IMR-90 (cell line): ENCODE measurements around the gene GAR1. TPM values are rescaled to one million over a fixed set of nuclear protein-coding genes. Genes with fewer than 3 reads are reported as not detected.

ENCODE experiments used
- ATAC-seq: fragments of 200-7000 bp; cut with Tn5 transposase; 2 replicates; pipeline ENCODE4 v1.9.1; 2020; ENCODE audit warnings: low read depth, mild to moderate bottlenecking, moderate library complexity
- BruUV-seq: library from RNA; stranded (reverse); fragments of 400-500 nt; replicated peaks from 2 replicates; lab custom pipeline; 2021; lab: Mats Ljungman, UMichigan
- CTCF ChIA-PET: fragments of 300-600 bp; formaldehyde crosslinking; extraction: SDS; loops from one replicate; lab custom pipeline; 2021; ENCODE audit warnings: antibody characterized with exemption; lab: Yijun Ruan, JAX
- POLR2A ChIA-PET: fragments of 300-600 bp; sonication (Branson Sonifier 250); formaldehyde crosslinking; loops from one replicate; lab custom pipeline; 2022; ENCODE audit warnings: antibody characterized with exemption; ENCODE audit not compliant: unreplicated experiment; lab: Charles Lee
- DNase-seq: peaks from one replicate; pipeline ENCODE4 v3.0.0; 2013
- H2AFZ ChIP-seq: replicated peaks from 2 replicates; pipeline ENCODE3; 2013; ENCODE audit warnings: low read length, mild to moderate bottlenecking; ENCODE audit not compliant: poor library complexity
- H2AK5ac ChIP-seq: 2 replicates; pipeline ENCODE4 v1.6.1; 2013; ENCODE audit warnings: low read depth, low read length, inconsistent platforms
- H2AK9ac ChIP-seq: replicated peaks from 2 replicates; pipeline ENCODE3; 2013; ENCODE audit warnings: mild to moderate bottlenecking, low read depth, low read length, moderate library complexity; ENCODE audit not compliant: poor library complexity
- H2BK120ac ChIP-seq: 2 replicates; pipeline ENCODE4 v1.6.1; 2013; ENCODE audit warnings: low read depth, low read length, inconsistent platforms
- H2BK15ac ChIP-seq: 3 replicates; pipeline ENCODE4 v1.6.1; 2013; ENCODE audit warnings: low read depth, low read length, inconsistent platforms
- H2BK20ac ChIP-seq: 2 replicates; pipeline ENCODE4 v1.6.1; 2013; ENCODE audit warnings: low read depth, mild to moderate bottlenecking, inconsistent platforms, low read length, moderate library complexity
- H2BK5ac ChIP-seq: 2 replicates; pipeline ENCODE4 v1.6.1; 2013; ENCODE audit warnings: mild to moderate bottlenecking, low read depth, low read length, inconsistent platforms; ENCODE audit not compliant: poor library complexity, severe bottlenecking
- H3K14ac ChIP-seq: replicated peaks from 2 replicates; pipeline ENCODE4 v1.6.1; 2013; ENCODE audit warnings: low read depth, low read length, inconsistent platforms
- H3K18ac ChIP-seq: 2 replicates; pipeline ENCODE4 v1.6.1; 2013; ENCODE audit warnings: low read depth, low read length, control low read depth
- H3K23ac ChIP-seq: 2 replicates; pipeline ENCODE4 v1.6.1; 2013; ENCODE audit warnings: low read depth, low read length, inconsistent platforms
- H3K27ac ChIP-seq: 2 replicates; pipeline ENCODE4 v1.5.1; 2013; ENCODE audit warnings: mild to moderate bottlenecking, control low read depth, low read length; ENCODE audit not compliant: insufficient read depth
- H3K27me3 ChIP-seq: 2 replicates; pipeline ENCODE4 v1.6.1; 2013; ENCODE audit warnings: low read length; ENCODE audit not compliant: control insufficient read depth, insufficient read depth
- H3K36me3 ChIP-seq: 2 replicates; pipeline ENCODE4 v1.6.1; 2013; ENCODE audit warnings: low read length, mixed read lengths; ENCODE audit not compliant: control insufficient read depth, insufficient read depth
- H3K4ac ChIP-seq: 2 replicates; pipeline ENCODE4 v1.6.1; 2013; ENCODE audit warnings: low read depth, low read length, inconsistent platforms
- H3K4me1 ChIP-seq: 2 replicates; pipeline ENCODE4 v1.6.1; 2013; ENCODE audit warnings: low read length, mixed read lengths; ENCODE audit not compliant: control insufficient read depth, insufficient read depth
- H3K4me2 ChIP-seq: 2 replicates; pipeline ENCODE4 v1.6.1; 2013; ENCODE audit warnings: low read depth, mild to moderate bottlenecking, control low read depth, low read length, moderate library complexity
- H3K4me3 ChIP-seq: 2 replicates; pipeline ENCODE4 v1.5.1; 2013; ENCODE audit warnings: low read depth, mild to moderate bottlenecking, control low read depth, low read length, moderate library complexity; ENCODE audit not compliant: insufficient read depth
- H3K56ac ChIP-seq: 2 replicates; pipeline ENCODE4 v1.6.1; 2013; ENCODE audit warnings: low read length, inconsistent platforms; ENCODE audit not compliant: insufficient read depth; ENCODE audit errors: extremely low read depth
- H3K79me1 ChIP-seq, 2 experiments: 2 replicates each; pipeline ENCODE4 v1.6.1; 2013; ENCODE audit warnings: low read length in 2 of 2, inconsistent platforms in 1 of 2, low read depth in 1 of 2
- H3K9ac ChIP-seq: 2 replicates; pipeline ENCODE4 v1.6.1; 2013; ENCODE audit warnings: low read depth, low read length, control low read depth
- H3K9me1 ChIP-seq: 2 replicates; pipeline ENCODE4 v1.6.1; 2013; ENCODE audit warnings: low read length, inconsistent platforms; ENCODE audit not compliant: insufficient read depth
- H3K9me3 ChIP-seq: 2 replicates; pipeline ENCODE4 v1.6.1; 2013; ENCODE audit warnings: low read length; ENCODE audit not compliant: control insufficient read depth, insufficient read depth
- H4K20me1 ChIP-seq: 2 replicates; pipeline ENCODE4 v1.6.1; 2013; ENCODE audit warnings: low read length, inconsistent platforms; ENCODE audit not compliant: insufficient read depth
- H4K5ac ChIP-seq: 2 replicates; pipeline ENCODE4 v1.6.1; 2013; ENCODE audit warnings: mild to moderate bottlenecking, low read depth, low read length, control low read depth
- H4K8ac ChIP-seq, 2 experiments: 2 replicates each; pipeline ENCODE4 v1.6.1; 2013; ENCODE audit warnings: low read depth in 2 of 2, low read length in 2 of 2, control low read depth in 1 of 2, inconsistent platforms in 1 of 2
- H4K91ac ChIP-seq: 2 replicates; pipeline ENCODE4 v1.6.1; 2013; ENCODE audit warnings: low read depth, low read length, inconsistent platforms; ENCODE audit not compliant: insufficient read depth
- BHLHE40 ChIP-seq: fragments of 150-350 bp; IDR thresholded peaks from 2 replicates; pipeline ENCODE4 v1.6.1; 2016; ENCODE audit warnings: mild to moderate bottlenecking, low read depth, low read length
- CEBPB ChIP-seq: IDR thresholded peaks from 2 replicates; pipeline ENCODE4 v1.6.1; 2012; ENCODE audit warnings: low read depth, low read length, improper control_type of control experiment
- CHD1 ChIP-seq: IDR thresholded peaks from 2 replicates; pipeline ENCODE4 v1.6.1; 2012; ENCODE audit warnings: low read depth, low read length, improper control_type of control experiment
- CTCF ChIP-seq: conservative IDR thresholded peaks from 2 replicates; pipeline ENCODE4 v1.5.1; 2012; ENCODE audit warnings: mild to moderate bottlenecking, low read depth, low read length, improper control_type of control experiment
- ELK1 ChIP-seq: fragments of 150-350 bp; IDR thresholded peaks from 2 replicates; pipeline ENCODE4 v1.6.1; 2016; ENCODE audit warnings: low read depth, mild to moderate bottlenecking, low read length, moderate library complexity, borderline replicate concordance
- FOS ChIP-seq: fragments of 150-350 bp; IDR thresholded peaks from 2 replicates; pipeline ENCODE4 v1.6.1; 2016; ENCODE audit warnings: low read depth, low read length
- MAFK ChIP-seq: IDR thresholded peaks from 2 replicates; pipeline ENCODE4 v1.6.1; 2012; ENCODE audit warnings: low read depth, low read length, improper control_type of control experiment
- MAZ ChIP-seq: IDR thresholded peaks from 2 replicates; pipeline ENCODE4 v1.6.1; 2012; ENCODE audit warnings: low read depth, mild to moderate bottlenecking, low read length, improper control_type of control experiment, moderate library complexity, borderline replicate concordance
- MXI1 ChIP-seq: IDR thresholded peaks from 2 replicates; pipeline ENCODE4 v1.6.1; 2012; ENCODE audit warnings: low read depth, mild to moderate bottlenecking, low read length, moderate library complexity, borderline replicate concordance
- NFE2L2 ChIP-seq: fragments of 150-350 bp; IDR thresholded peaks from 2 replicates; pipeline ENCODE4 v1.6.1; 2016; ENCODE audit warnings: low read depth, mild to moderate bottlenecking, low read length
- POLR2A ChIP-seq: IDR thresholded peaks from 2 replicates; pipeline ENCODE4 v1.6.1; 2012; ENCODE audit warnings: mild to moderate bottlenecking, low read depth, low read length
- RAD21 ChIP-seq: IDR thresholded peaks from 2 replicates; pipeline ENCODE4 v1.6.1; 2012; ENCODE audit warnings: low read length, improper control_type of control experiment
- RFX5 ChIP-seq: IDR thresholded peaks from 2 replicates; pipeline ENCODE4 v1.8.0; 2012; ENCODE audit warnings: low read depth, mild to moderate bottlenecking, low read length, moderate library complexity
- SMC3 ChIP-seq: fragments of 150-350 bp; IDR thresholded peaks from 2 replicates; pipeline ENCODE4 v1.6.1; 2016; ENCODE audit warnings: low read depth, mild to moderate bottlenecking, antibody characterized with exemption, low read length, moderate library complexity
- WGBS, 2 experiments: methylation state at CpG; one replicate each; pipeline versions ENCODE4 v1.1.5 to v1.1.7; 2013; ENCODE audit warnings: missing lambda C conversion rate in 2 of 2; ENCODE audit not compliant: insufficient read length in 1 of 2; ENCODE audit errors: extremely low coverage in 2 of 2; 5-methylcytosine and 5-hydroxymethylcytosine counted together
- dilution Hi-C: fragments of 300-500 bp; cut with HindIII; formaldehyde crosslinking; loops from one replicate; pipeline ENCODE4 v1.14.3; 2018; ENCODE audit warnings: low sequenced_read_pairs; ENCODE audit not compliant: unreplicated experiment
- in situ Hi-C: fragments of 300-500 bp; cut with MboI; formaldehyde crosslinking; loops from 3 replicates; pipeline ENCODE4 v1.14.3; 2019; ENCODE audit warnings: low sequenced_read_pairs, inconsistent platforms, mixed read lengths
- intact Hi-C: fragments of 100-400 bp; cut with micrococcal nuclease; formaldehyde crosslinking; loops from 2 replicates; pipeline ENCODE4 v1.10.0; 2022
- polyA plus RNA-seq, 3 experiments: library from polyadenylated mRNA; depleted of rRNA; stranded (reverse); fragments of >200 nt; gene quantifications; 2 replicates each; pipeline ENCODE4 v1.2.3, GENCODE V29; 2012; ENCODE audit warnings: low replicate concordance in 1 of 3
- total RNA-seq: library from RNA; depleted of rRNA; stranded (reverse); fragments of >200 nt; gene quantifications from 2 replicates; pipeline ENCODE4 v1.2.3, GENCODE V29; 2012
- TF ChIP-seq, protein P1 (sequence below): fragments of 150-350 bp; IDR thresholded peaks from 2 replicates; pipeline ENCODE4 v1.6.1; 2017; ENCODE audit warnings: mild to moderate bottlenecking, antibody characterized with exemption, low read length, low read depth

GAR1 gene
- total and polyA plus RNA-seq, 2 of the 4 experiments (the other 2 are of a cell fraction): 1.1 to 22.0 TPM

DNA sequence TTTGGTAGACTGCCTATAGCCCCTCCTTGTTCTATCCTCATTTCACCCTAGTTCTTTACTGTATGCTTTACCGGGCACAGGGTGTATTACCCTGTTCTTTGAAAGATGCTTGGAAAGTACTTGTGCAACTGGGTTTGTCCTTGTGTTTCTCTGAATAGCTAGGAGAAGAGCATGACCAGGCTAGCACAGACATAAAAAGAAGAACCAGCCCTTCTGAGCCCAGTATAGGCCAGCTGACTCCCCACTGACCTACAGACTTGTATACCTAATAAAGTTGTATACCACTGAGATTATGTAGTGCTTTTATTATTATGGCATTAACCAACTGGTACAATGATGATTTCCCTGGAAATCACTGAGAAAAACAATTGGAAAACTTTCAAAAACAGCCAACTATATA, 28.7 kb upstream of the GAR1 start:
- H3K9ac ChIP-seq: no peak overlapping the region
- ChIA-PET CTCF (interaction anchor here (0.5 kb wide), 1 partner anchor 1655 kb away, joined by 4 read pairs; no protein-coding TSS in a partner anchor), POLR2A (no interaction called here)
- no peak overlapping the region for H2BK5ac ChIP-seq
- H3K9me3 ChIP-seq: no peaks in the 10 kb centered on the region
- intact Hi-C loops: no loop called here
- H3K14ac ChIP-seq: no peak overlapping the region
- H2BK120ac ChIP-seq: no peak overlapping the region
- no peak overlapping the region for H3K27ac ChIP-seq
- H2BK15ac ChIP-seq: no peak overlapping the region
- no peak overlapping the region for H2BK20ac ChIP-seq
- no peaks in the 10 kb centered on the region; the same call in 1 of the 2 replicates for H3K27me3 ChIP-seq
- H2AFZ ChIP-seq: no peak overlapping the region
- no TSS peak for BruUV-seq
- no peaks in the 10 kb centered on the region for H3K4me1 ChIP-seq
- DNase-seq (no peak), ATAC-seq (no peak)
- H3K18ac ChIP-seq: no peak overlapping the region
- H4K8ac ChIP-seq: no peak overlapping the region
- no peaks in the 10 kb centered on the region for H4K20me1 ChIP-seq
- no peak overlapping the region for H2AK9ac ChIP-seq
- no peak overlapping the region for H3K23ac ChIP-seq
- no peak overlapping the region for H4K91ac ChIP-seq
- H4K5ac ChIP-seq: no peak overlapping the region
- TF ChIP-seq ELK1: no peak
- no peak for TF ChIP-seq RFX5
- no peak for TF ChIP-seq MAFK
- no peak for TF ChIP-seq CHD1
- TF ChIP-seq BHLHE40: no peak
- TF ChIP-seq RAD21: no peak
- no peak for TF ChIP-seq SMC3
- TF ChIP-seq CEBPB: no peak
- TF ChIP-seq, protein P1, sequence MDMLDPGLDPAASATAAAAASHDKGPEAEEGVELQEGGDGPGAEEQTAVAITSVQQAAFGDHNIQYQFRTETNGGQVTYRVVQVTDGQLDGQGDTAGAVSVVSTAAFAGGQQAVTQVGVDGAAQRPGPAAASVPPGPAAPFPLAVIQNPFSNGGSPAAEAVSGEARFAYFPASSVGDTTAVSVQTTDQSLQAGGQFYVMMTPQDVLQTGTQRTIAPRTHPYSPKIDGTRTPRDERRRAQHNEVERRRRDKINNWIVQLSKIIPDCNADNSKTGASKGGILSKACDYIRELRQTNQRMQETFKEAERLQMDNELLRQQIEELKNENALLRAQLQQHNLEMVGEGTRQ: no peak
- TF ChIP-seq NFE2L2: no peak
- TF ChIP-seq FOS: no peak
- TF ChIP-seq CTCF: no peak
- TF ChIP-seq MAZ: no peak
- TF ChIP-seq MXI1: no peak
- no peak for TF ChIP-seq POLR2A
- no peaks in the 10 kb centered on the region for H3K9me1 ChIP-seq
- H3K4ac ChIP-seq: no peak overlapping the region
- no peak overlapping the region for H3K56ac ChIP-seq
- no peak overlapping the region for H3K4me2 ChIP-seq
- no CpG with 5 or more reads among the region's 1 CpG for WGBS, 2 experiments
- no peak overlapping the region for H2AK5ac ChIP-seq
- dilution Hi-C loops: no loop called here
- no peaks in the 10 kb centered on the region for H3K79me1 ChIP-seq
- in situ Hi-C loops: no loop called here
- no peaks in the 10 kb centered on the region for H3K36me3 ChIP-seq
- H3K4me3 ChIP-seq: no peak overlapping the region
